LNCaP clone FGC (cell line): ENCODE results near the gene WFIKKN1.
"Not testable (repeated sequence)": the region's sequence is repeated elsewhere in the genome, so short reads cannot be mapped to it uniquely, and the experiment has no call there.

Experiments used
- DNase-seq: peaks from one replicate; pipeline ENCODE4 v3.0.0-alpha.2; 2011; ENCODE audit warnings: low read depth
- H3K4me3 ChIP-seq: 2 replicates; pipeline ENCODE4 v1.5.1; 2011; ENCODE audit warnings: mild to moderate bottlenecking, low read depth, low read length, control low read depth
- TF ChIP-seq, protein P1 (sequence below): IDR thresholded peaks from 2 replicates; pipeline ENCODE4 v1.5.1; 2012; ENCODE audit warnings: mild to moderate bottlenecking; ENCODE audit not compliant: control insufficient read depth, insufficient read depth; ENCODE audit errors: extremely low read depth

WFIKKN1 gene

DNA sequence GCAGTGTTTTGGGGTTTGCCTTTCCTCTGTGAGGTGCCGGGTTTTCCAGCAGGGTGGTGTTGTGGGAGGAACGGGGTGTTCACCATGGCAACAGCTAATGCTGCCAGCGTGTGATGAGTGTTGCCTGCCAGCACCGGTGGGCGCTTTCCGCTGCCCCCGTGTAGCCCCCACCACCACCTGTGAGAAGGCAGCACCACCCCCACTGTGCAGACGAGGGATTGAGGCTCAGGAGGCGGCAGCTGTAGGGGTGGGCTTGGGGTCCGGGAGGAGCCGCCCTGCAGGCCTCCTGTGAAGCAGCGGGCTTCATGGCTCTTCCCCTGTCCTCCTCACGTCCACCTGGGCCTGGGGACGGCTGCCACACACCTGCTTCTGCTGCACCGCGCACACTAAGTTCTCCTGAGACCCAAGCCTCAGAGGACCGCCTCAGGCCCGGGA is 35.7 kb upstream of the WFIKKN1 start:
- TF ChIP-seq, protein P1, sequence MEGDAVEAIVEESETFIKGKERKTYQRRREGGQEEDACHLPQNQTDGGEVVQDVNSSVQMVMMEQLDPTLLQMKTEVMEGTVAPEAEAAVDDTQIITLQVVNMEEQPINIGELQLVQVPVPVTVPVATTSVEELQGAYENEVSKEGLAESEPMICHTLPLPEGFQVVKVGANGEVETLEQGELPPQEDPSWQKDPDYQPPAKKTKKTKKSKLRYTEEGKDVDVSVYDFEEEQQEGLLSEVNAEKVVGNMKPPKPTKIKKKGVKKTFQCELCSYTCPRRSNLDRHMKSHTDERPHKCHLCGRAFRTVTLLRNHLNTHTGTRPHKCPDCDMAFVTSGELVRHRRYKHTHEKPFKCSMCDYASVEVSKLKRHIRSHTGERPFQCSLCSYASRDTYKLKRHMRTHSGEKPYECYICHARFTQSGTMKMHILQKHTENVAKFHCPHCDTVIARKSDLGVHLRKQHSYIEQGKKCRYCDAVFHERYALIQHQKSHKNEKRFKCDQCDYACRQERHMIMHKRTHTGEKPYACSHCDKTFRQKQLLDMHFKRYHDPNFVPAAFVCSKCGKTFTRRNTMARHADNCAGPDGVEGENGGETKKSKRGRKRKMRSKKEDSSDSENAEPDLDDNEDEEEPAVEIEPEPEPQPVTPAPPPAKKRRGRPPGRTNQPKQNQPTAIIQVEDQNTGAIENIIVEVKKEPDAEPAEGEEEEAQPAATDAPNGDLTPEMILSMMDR = no peak
- DNase-seq = no peak
- H3K4me3 ChIP-seq = no peak overlapping the region

- H3K4me3 ChIP-seq = no peak overlapping the region
- no peak for DNase-seq
- TF ChIP-seq, protein P1 = no peak
These were observed 34.6 kb upstream of the WFIKKN1 start for GRCh38 chr16:595942-596735.

GRCh38 chr16:596736-597060 is 34.1 kb upstream of the WFIKKN1 start:
- DNase-seq = no peak
- no peak overlapping the region for H3K4me3 ChIP-seq
- TF ChIP-seq, protein P1 = no peak

DNA sequence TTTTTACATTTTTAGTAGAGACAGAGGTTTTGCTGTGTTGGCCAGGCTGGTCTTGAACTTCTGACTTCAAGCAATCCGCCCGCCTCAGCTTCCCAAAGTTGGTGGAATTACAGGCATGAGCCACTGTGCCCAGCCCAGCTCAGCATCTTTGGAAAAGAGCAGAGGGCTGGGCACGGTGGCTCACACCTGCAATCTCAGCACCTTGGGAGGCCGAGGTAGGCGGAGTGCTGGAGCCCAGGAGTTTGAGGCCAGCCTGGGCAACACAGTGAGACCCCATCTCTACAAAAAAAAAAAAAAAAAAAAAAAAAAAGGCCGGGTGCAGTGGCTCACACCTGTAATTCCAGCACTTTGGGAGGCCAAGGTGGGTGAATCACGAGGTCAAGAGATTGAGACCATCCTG is 33.1 kb upstream of the WFIKKN1 start:
- DNase-seq, H3K4me3 ChIP-seq: not testable (repeated sequence)

GRCh38 chr16:598823-599739 is 31.7 kb upstream of the WFIKKN1 start:
- no peak for DNase-seq
- H3K4me3 ChIP-seq = no peak overlapping the region
- TF ChIP-seq, protein P1 = no peak

DNA sequence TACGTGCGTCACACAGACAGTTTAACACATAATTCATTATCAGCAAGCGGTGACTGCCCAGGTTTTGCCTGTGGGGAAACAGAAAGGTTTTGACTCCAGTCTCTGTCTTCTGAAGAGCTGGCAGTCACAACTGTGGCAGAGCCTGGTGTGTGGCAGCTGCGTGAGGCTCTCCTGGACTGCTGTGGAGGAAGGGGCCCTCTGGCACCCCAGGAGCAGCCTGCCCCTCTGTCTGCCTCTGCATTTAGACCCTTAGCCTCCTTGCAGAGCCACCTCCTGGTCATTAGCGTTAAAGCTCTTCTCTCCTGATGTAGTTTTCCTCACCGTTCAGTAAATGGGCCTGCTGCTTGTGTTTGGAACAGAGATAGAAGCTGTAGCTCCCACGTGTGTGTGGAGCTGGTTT is 30.0 kb upstream of the WFIKKN1 start:
- TF ChIP-seq, protein P1 = peak; percentile 37
- DNase-seq = no peak
- no peak overlapping the region for H3K4me3 ChIP-seq

DNA sequence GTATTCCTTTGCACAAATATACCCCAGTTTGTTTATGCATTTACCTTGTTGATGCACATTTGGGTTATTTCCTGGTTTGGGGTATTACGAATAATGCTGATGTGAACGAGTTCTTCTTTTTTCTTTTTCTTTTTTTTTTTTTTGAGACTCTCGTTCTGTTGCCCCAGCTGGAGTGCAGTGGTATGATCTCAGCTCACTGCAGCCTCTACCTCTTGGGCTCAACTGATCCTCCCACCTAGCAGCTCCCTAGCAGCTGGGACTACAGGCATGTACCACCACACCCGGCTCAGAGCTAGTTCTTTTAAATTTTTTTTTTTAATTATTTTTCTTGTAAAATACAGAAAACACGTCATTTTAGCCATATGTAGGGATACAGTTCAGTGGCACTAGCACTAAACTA is 26.9 kb upstream of the WFIKKN1 start:
- DNase-seq = no peak
- H3K4me3 ChIP-seq = no peak overlapping the region
- TF ChIP-seq, protein P1 = no peak
